Stimulated activated CD8-positive, alpha-beta memory T cell treated with anti-CD3 and anti-CD28 coated beads, Interleukin-4, amount 100 ng/mL, for 24 hours (primary cell): ENCODE data around the gene UBE2E1.
"Not testable (repeated sequence)": the region's sequence is repeated elsewhere in the genome, so short reads cannot be mapped to it uniquely, and the experiment has no call there.

Experiments
- DNase-seq: peaks from one replicate; pipeline ENCODE4 v3.0.0-alpha.2; 2020; ENCODE audit warnings: low read depth

UBE2E1 gene

DNA sequence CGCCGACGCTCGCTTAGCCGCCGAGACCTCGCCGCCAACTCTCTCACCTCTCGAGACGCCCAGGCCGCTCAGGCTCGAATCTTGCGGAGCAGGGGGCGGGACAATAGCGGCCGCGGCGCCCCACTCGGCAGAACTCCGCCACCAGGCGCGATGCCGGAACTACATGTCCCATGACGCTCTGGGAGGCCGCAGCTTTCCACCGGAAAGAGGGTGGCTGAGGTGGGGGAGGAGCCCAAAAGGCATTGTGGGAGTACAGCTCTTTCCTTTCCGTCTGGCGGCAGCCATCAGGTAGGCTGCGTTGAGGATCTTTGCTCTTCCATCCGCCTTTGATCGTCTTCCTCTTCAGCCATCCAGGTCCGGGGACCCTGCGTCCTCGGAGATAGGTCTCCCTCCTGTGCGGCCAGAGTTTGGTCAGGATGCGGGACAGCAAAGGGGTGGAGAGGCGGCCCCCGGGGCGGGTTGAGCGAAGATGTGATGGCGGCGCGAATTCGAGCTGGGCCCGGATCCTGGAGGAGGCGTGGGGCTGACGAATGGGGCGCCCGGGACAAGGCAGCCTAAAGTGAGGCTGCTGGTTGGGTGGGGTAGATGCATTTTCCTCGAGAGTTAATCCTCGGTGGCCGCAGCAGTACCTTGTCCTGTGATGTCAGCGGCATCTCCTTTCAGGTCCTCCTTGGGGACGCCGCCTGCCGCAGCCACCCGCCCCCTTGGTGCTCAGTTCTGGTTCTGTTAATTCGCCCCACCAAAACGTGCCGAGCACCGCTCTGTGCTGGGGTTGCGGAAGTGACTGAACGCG, 111.3 kb downstream of the UBE2E1 start, which contains the start of the genes NKIRAS1 and RPL15:
Gene NKIRAS1 (minus strand): TSS at position 105 of the 793 bp plus-strand sequence. CDS start 6,086 bp downstream, outside the sequence.
Gene RPL15 (plus strand): TSS at position 247 of the 793 bp plus-strand sequence. CDS start 728 bp downstream, outside the sequence.
- DNase-seq = peak; percentile 94

DNA sequence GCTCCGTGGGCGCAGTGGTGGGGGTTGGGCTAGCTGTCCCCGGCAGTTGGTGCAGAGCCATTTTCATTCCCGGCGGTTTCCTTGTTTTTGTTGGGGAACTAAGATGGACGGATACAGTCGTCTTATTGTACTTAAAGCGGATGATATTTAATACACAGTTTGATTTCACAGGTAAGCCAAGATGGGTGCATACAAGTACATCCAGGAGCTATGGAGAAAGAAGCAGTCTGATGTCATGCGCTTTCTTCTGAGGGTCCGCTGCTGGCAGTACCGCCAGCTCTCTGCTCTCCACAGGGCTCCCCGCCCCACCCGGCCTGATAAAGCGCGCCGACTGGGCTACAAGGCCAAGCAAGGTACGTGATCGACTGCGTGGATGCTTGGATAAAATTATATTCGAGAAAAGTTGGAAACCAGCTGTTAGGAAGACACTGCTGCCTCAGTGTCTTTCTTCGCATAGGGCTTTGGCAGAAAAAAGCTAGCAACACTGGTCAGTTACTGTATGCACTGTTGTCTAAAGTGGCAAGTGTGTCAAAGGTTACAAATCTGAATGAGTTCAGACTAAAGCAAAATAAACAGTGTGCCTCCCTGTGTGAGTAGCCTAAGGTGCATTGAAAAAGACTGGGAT, 112.0 kb downstream of the UBE2E1 start:
- DNase-seq = not testable (repeated sequence)

DNA sequence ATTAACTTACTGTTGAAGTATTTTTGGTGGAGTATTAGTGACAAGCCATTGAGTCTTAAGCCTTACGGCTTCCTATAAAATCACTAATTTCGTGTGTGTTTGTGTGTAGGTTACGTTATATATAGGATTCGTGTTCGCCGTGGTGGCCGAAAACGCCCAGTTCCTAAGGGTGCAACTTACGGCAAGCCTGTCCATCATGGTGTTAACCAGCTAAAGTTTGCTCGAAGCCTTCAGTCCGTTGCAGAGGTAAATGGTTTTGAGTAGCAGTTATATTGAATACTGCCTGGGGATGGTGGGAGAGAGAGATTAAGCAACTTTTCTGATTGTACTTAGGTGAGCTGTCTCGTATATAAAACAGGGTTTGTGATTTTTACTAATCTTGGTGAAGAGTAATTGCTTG, 112.6 kb downstream of the UBE2E1 start:
- not testable (repeated sequence) for DNase-seq

DNA sequence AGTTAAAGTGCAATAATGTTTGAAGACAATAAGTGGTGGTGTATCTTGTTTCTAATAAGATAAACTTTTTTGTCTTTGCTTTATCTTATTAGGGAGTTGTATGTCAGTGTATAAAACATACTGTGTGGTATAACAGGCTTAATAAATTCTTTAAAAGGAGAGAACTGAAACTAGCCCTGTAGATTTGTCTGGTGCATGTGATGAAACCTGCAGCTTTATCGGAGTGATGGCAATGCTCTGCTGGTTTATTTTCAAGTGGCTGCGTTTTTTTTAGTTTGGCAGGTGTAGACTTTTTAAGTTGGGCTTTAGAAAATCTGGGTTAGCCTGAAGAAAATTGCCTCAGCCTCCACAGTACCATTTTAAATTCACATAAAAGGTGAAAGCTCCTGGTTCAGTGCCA, 113.9 kb downstream of the UBE2E1 start:
- DNase-seq = no peak

DNA sequence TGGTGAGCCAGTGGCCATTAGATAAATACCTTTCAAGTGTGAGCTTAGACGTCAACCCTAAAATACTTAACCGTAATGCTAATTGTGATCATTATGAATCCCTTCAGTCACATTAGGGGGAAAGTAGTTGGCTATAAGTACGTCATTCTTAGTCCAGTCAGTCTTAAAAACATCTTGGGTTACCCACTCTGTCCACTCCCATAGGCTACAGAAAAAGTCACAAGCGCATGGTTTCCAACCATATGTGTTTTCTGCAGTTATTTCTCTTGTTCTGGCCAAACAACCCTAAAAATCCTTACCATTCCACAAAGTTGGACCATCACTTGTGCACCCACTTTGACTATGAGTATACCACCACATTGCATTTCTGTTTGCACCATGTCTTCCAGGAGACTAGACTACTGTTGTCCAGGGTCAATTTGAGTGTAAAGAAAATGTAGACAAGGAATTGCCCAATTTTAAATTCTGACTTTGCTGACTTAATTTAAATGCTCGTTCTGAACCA, 114.4 kb downstream of the UBE2E1 start:
- no peak for DNase-seq

DNA sequence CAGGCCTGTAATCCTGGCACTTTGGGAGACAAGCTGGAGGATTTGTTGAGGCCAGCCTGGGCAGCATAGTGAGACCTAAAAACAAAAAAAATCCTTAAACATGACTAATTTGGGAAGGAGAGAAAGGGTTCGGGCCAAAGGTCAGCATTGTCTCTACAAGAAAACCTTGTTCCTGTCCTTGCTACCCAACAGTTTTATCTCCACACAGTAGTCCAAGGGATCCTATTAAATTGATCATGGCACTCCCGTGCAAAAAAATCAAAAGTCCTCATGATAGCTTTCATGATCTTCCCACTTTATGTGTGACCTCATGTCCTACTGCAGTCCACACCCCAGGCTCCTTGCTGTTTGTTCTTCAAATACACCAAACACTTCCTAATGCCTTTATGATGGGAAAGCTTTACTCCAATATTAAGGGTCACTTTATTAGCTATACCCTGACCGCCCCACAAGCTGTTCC, 115.3 kb downstream of the UBE2E1 start:
- DNase-seq = no peak

DNA sequence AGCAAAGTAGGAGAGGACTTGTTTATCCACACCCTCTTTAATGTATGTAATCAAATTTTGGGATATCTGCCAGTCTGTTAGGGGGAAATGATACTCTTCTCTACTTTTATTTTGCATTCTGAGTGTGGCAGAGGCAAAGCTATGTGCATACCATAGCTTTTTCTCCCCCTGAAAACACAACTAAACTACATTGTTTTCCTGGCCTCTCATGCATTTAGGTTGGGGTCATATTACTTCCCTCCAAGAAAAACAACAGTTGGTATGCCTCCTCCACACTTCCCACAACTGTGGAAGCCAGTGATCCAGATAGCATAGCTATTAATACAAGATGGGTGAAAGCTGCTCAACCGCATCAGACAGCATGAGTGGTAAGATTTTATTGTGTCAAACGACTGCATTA, 118.0 kb downstream of the UBE2E1 start:
- no peak for DNase-seq

DNA sequence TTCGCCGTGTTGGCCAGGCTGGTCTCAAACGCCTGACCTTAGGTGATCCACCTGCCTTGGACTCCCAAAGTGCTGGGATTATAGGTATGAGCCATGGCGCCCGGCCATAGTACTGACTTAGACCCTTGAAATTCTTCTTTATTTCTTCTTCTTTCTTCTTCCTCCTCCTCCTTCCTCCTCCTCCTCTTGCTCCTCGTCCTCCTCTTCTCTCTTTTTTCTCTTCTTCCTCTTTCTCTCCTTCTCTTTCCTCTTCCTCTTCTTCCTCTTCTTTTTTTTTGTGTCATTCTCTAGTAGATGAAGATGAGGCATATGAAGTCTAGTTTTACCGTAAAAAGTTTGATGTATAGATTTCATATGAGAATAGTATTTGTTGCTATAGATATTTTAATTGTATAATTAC, 120.5 kb downstream of the UBE2E1 start:
- no peak for DNase-seq

DNA sequence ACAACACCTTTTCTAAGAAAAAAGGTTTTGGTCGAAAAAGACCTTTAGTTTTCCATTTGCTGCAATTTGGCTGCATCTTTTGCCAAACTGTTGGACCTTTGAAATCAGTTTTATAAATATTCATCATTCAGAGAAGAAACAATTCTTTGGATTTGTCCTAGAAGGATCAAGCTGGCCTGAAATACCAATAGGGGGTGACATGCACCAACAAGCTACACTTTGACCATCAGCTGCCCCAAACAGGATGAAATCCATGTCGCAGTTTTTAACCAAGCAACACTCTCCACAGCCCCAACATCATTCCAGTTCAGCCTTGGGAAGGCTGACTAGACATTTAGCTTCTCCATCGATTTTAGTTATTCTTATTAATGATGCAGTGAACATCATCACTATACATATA, 121.0 kb downstream of the UBE2E1 start:
- no peak for DNase-seq

DNA sequence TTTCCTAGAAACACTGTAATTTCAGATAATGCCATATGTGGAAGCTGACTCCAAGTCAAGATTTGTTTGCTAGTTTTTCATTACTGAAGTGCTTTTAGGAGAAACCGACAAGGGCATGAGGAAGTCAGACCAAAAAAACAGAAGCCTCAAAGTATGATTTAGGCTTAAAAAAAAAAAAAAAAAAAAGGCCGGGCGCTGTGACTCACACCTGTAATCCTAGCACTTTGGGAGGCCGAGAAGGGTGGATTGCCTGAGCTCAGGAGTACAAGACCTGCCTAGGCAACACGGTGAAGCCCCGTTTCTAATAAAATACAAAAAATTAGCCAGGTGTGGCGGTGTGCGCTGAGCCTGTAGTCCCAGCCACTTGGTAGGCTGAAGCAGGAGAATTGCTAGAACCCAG, 122.8 kb downstream of the UBE2E1 start:
- DNase-seq = no peak

DNA sequence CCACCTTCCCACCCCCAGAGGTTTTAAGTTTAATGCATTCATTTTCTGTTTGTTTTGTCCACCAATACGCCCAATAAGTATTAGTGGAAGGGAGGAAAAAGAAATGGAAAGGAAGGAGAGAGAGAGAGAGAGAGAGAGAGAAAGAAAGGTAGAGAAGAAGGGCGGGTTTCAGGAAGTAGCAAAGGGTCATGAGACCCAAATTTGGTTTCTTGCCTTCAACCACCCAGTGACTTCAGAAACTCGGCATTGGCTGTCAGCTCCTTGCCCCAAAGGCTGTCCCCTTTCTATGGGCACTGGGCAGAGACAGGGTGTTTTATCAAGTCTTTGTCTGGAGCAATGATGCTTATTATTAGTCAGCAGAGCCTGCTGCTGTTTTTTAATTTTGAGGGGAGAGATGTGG, 125.8 kb downstream of the UBE2E1 start:
- DNase-seq = no peak

DNA sequence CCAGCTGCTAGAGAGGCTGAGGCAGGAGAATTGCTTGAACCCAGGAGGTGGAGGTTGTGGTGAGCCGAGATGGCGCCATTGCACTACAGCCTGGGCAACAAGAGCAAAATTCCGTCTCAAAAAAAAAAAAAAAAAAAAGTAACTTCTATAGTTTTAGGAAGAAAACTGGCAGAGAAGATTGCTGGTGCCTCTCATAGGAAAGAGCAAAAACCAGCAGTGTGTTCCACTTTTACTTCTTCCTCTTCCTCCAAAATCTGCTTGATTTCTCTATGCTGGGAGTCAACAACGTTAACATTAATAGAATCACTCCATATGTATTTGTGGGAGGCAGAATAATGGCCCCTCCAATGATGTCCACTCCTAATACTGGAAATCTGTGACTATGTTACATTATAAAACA, 126.8 kb downstream of the UBE2E1 start:
- DNase-seq = no peak

DNA sequence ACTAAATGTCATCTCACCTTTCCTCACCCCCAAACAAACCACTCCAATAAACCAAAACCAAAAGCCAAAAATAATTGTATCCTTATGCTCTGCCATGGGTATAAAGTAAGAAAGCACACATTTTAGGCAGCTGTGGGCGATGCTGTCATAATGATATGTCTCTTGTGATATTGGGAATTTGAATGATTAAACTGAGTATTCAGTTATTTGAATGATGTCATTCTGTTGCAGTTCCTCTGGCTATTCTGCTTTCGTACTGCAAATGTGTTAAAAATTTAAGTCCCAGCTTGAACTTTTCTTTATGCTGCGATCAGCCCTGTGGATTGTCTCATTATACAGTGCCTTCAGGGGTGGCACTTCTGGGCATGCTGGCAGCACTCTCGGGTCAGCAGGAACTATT, 128.5 kb downstream of the UBE2E1 start:
- DNase-seq = no peak

DNA sequence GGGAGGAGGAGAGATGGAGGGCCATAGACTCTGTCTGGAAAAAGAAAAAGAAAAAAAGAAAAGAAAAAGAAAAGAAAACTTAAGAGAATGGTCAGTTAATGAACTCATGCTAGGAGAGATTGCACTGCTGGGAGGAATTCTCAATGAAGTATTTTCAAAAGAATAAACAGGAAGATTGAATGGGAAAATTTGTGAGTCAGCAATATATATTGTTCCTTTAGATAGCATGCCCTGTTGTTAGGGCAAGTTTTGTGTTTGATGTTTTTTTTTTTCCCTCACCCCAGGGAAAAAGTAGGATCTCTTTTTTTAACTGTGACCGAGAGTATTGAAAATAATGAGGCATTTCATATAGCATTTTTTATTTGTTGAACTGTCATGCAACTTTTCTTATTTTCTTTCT, 131.5 kb downstream of the UBE2E1 start:
- no peak for DNase-seq

DNA sequence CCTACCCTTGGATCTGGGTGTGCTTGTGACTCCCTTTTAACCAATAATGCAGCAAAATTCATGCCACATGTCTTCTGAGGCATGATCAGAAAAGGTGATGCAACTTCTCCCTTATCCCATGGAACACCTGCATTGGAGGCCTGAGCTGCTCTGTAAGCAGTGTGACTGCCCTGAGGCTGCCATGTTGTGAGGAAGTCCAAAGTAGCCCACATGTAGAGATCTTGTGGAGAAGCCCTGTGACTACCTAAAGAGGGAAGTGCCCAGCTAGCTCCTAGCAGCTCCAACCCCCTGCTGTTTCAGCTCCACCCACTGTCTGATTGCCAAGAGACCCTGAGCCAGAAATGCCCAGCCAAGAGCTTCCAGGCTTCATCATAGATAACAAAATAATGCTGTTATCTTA, 132.9 kb downstream of the UBE2E1 start:
- no peak for DNase-seq

DNA sequence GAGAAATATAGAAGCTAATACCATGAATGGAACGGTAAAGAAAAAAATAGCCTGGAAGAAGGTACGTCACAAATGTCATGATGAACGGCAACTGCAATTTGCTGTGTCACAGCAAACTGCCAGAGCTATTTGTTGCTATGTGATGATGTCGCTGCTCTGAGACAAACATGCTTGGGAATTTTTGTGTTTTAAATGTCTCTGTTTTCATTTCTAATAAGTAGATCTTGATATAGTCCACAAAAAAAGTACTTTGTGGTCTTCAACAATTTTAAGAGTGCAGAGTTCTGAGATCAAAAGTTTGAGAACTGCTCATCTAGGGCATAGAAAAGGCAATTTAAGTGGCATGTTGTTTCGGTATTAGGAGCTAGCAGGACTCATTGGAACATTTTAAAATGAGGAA, 135.0 kb downstream of the UBE2E1 start:
- DNase-seq = no peak
